Nephron (organoid): ENCODE measurements around the gene CPED1.

Experiments used
- H3K27ac Mint-ChIP-seq, 3 experiments: 2 replicates each; pipeline ENCODE4 v1.8.0; 2020; ENCODE audit warnings: mixed read lengths in 3 of 3, mild to moderate bottlenecking in 2 of 3, moderate library complexity in 1 of 3
- H3K27me3 Mint-ChIP-seq: 2 replicates; pipeline ENCODE4 v1.8.0; 2021; ENCODE audit warnings: low read depth, mild to moderate bottlenecking, moderate library complexity, mixed read lengths
- H3K36me3 Mint-ChIP-seq: 2 replicates; pipeline ENCODE4 v1.8.0; 2020; ENCODE audit warnings: low read depth, mixed read lengths
- H3K4me1 Mint-ChIP-seq: 2 replicates; pipeline ENCODE4 v1.8.0; 2020; ENCODE audit warnings: mixed read lengths
- H3K4me3 Mint-ChIP-seq, 3 experiments: 2 replicates each; pipeline ENCODE4 v1.8.0; 2020; ENCODE audit warnings: mild to moderate bottlenecking in 3 of 3, mixed read lengths in 3 of 3, moderate library complexity in 2 of 3
- H3K9me3 Mint-ChIP-seq: 2 replicates; pipeline ENCODE4 v1.8.0; 2020; ENCODE audit warnings: mixed read lengths
- CTCF ChIP-seq, 3 experiments: fragments of 200-600 bp; sonication (generic); IDR thresholded peaks; one replicate each; pipeline ENCODE4 v1.5.0; 2021; ENCODE audit warnings: antibody characterized with exemption in 3 of 3; ENCODE audit not compliant: unreplicated experiment in 3 of 3

Gene CPED1

GRCh38 chr7:121138262-121138933, 149.9 kb downstream of the CPED1 start:
- Mint-ChIP-seq H3K27ac (no peak overlapping the region), H3K9me3 (no peaks in the 10 kb centered on the region), H3K36me3 (peaks cover 42% of the 10 kb centered on the region), H3K27me3 (no peaks in the 10 kb centered on the region), H3K4me1 (no peaks in the 10 kb centered on the region), H3K4me3 (no peak overlapping the region)
- TF ChIP-seq CTCF (IDR thresholded peaks at IDR 0.05; ENCODE audit: unreplicated experiment in 3 of 3), result no peak

GRCh38 chr7:121139427-121139826, 150.9 kb downstream of the CPED1 start:
- no peaks in the 10 kb centered on the region for H3K4me1 Mint-ChIP-seq
- H3K27ac Mint-ChIP-seq, result no peak overlapping the region
- TF ChIP-seq CTCF (IDR thresholded peaks at IDR 0.05; ENCODE audit: unreplicated experiment in 3 of 3), result no peak
- no peaks in the 10 kb centered on the region for H3K9me3 Mint-ChIP-seq
- no peak overlapping the region for H3K4me3 Mint-ChIP-seq
- peaks cover 40% of the 10 kb centered on the region for H3K36me3 Mint-ChIP-seq
- H3K27me3 Mint-ChIP-seq, result no peaks in the 10 kb centered on the region

- Mint-ChIP-seq H3K4me3 (no peak overlapping the region), H3K27ac (no peak overlapping the region), H3K27me3 (no peaks in the 10 kb centered on the region), H3K36me3 (peaks cover 42% of the 10 kb centered on the region), H3K9me3 (no peaks in the 10 kb centered on the region), H3K4me1 (no peaks in the 10 kb centered on the region)
- no peak for TF ChIP-seq CTCF (IDR thresholded peaks at IDR 0.05; ENCODE audit: unreplicated experiment in 3 of 3)
These were observed 152.3 kb downstream of the CPED1 start for GRCh38 chr7:121140790-121141189.

- Mint-ChIP-seq H3K36me3 (peaks cover 22% of the 10 kb centered on the region), H3K9me3 (peaks cover 2% of the 10 kb centered on the region), H3K27ac (no peak overlapping the region), H3K4me1 (no peaks in the 10 kb centered on the region), H3K27me3 (no peaks in the 10 kb centered on the region), H3K4me3 (no peak overlapping the region)
- TF ChIP-seq CTCF (IDR thresholded peaks at IDR 0.05; ENCODE audit: unreplicated experiment in 3 of 3), result no peak
These were observed 163.3 kb downstream of the CPED1 start for GRCh38 chr7:121151774-121152221.

GRCh38 chr7:121153411-121153810, 164.9 kb downstream of the CPED1 start:
- no peak overlapping the region for H3K27ac Mint-ChIP-seq
- no peak overlapping the region for H3K4me3 Mint-ChIP-seq
- no peaks in the 10 kb centered on the region for H3K4me1 Mint-ChIP-seq
- no peak for TF ChIP-seq CTCF (IDR thresholded peaks at IDR 0.05; ENCODE audit: unreplicated experiment in 3 of 3)
- H3K36me3 Mint-ChIP-seq, result peaks cover 20% of the 10 kb centered on the region
- H3K9me3 Mint-ChIP-seq, result peaks cover 2% of the 10 kb centered on the region
- no peaks in the 10 kb centered on the region for H3K27me3 Mint-ChIP-seq

GRCh38 chr7:121153995-121154394, 165.5 kb downstream of the CPED1 start:
- TF ChIP-seq CTCF (IDR thresholded peaks at IDR 0.05; ENCODE audit: unreplicated experiment in 3 of 3), result no peak
- Mint-ChIP-seq H3K9me3 (peaks cover 2% of the 10 kb centered on the region), H3K27me3 (no peaks in the 10 kb centered on the region), H3K27ac (no peak overlapping the region), H3K36me3 (peaks cover 18% of the 10 kb centered on the region), H3K4me3 (no peak overlapping the region), H3K4me1 (no peaks in the 10 kb centered on the region)
